Kidney glomerular epithelial cell (primary cell): ENCODE measurements around the gene TET3.
A peak's percentile ranks its signal among the peaks of the same experiment; 100 is the strongest.

Experiments
- DNase-seq: peaks from one replicate; lab custom pipeline; 2025; lab: John Stamatoyannopoulos, UW

TET3 gene

DNA sequence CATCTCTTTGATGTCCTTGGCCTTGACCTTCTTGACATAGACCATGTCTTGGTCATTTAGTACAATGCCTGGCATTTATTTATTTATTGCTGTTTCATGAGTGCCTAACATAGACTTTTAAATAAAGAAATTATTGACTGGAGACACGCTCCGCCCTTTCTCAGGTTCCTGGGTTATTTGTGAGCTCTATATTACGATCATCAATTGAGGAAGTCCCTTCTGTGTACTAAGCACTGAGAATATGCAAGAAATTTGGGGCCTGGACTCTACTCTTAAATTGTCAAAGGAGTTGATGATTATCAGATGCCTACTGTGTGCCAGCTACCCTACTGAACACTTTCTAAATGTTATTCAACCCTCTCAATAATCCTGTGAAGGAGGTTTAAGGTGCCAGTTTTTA is 19.7 kb upstream of the TET3 start:
- no peak for DNase-seq

DNA sequence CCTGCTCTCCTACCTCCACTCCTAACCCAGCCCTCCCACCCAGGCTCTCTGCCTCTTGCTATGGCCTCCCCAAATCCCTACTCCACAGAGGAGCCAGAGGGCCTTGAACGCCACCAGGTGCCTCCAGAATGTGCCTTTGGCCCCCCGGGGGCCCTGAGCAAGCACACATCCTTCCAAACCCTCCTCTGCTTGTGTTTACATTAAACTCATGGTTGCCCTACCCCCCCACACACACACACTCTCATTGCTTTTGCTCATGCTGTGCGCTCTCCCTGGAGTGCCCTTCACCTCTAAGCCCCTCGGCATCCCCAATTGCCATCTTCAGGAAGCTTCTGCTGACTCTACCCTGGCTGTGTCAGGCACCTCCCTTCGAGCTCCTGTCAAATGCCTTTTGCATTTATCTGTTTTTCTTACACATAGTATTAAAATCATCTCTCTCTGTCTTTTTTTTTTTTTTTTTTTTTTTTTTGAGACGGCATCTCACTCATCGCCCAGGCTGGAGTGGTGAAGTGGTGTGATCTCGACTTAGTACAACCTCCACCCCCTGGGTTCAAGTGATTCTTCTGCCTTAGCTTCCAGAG is 16.3 kb upstream of the TET3 start:
- DNase-seq, result no peak

DNA sequence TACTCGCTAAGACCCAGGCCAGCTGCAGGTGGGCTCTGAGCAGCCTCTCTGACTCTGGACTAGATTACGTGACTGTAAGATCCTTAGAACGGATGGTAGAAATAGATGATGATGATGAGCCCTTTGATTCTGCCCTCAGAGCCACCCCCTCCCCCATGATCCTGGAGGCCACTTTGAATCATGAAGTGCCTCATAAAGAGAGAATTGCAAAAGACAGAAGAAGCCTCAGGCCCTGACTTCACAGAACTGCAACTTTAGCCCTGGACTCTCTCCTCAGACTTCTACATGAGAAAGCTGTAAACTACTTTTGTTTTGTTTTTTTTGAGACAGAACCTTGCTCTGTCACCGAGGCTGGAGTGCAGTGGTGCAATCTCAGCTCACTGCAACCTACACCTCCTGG is 15.4 kb upstream of the TET3 start:
- no peak for DNase-seq

DNA sequence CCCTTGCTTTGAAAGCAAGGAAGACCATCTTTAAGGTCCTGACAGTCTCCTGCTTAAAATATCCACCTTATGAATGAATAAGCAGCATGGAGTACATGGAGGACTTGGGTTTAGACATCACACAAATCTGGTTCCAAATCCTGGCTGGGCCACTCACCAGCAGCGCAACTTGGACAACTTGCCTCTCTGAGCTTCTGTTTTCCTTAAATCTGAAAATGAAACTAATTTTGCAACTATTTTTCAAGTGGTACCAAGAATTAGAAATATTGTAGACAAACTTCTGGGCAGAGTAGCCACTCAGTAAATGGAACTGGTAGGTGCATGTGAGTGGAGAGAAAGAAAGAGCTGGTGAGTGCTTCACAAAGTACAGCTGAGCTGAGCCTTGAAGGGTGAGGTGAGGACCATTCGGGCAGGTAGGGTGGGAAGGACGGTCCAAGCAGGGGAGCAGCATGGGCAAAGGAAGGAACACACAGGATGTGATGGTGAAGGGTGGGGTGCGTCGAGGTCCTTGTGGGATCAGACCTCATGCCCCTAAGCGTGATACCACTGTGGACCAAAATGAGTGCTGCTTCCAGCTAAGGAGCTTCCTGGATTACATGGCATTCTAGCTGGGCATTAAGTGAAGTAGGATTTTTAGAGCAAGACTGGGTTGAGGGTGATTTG is 14.4 kb upstream of the TET3 start:
- no peak for DNase-seq

DNA sequence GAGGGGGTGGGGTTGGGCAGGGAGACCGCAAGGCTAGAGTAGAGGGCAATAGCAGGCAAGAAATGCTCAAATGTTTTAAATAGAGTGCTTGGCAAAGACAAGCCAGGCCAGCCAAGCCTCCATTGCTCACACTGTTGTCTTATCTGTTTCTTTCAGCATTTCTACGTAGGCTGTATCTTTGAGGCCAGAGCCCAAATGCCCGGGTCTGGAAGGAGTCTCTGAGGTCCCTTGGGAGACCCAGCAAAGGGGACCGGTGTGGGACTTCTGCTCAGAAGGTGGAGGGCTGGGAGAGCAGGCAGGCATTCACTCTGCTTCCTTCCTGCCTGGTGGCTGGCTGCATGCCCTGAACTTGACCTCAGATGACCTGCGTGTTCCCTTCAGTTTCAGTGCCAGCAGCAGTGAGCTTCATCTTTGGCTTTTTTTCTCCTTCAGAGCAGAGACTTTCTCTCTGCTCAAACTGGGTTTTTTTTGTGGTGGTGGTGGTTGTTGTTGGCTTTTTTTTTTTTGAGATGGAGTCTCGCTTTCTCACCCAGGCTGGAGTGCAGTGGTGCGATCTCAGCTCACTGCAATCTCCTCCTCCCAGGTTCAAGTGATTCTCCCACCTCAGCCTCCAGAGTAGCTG is 13.7 kb upstream of the TET3 start:
- no peak for DNase-seq

DNA sequence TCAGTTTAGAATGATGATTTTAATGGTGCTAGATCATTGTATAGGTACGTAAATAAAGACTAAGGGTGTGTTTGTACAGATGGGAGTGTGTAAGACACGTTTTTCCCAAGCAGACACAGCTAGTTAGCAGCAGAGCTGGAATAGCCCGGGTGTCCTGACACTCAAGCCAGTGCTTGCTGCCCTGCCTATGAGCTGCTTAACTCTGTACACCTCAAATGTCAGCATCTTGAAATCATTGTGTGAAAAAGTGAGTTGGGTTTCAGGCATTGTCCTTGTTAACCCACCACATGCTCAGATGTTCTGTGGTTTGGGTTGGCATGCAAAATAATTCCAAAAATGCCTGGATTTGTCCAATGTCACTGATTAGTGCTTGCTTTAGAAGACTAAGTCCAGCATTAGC is 13.0 kb upstream of the TET3 start:
- no peak for DNase-seq

DNA sequence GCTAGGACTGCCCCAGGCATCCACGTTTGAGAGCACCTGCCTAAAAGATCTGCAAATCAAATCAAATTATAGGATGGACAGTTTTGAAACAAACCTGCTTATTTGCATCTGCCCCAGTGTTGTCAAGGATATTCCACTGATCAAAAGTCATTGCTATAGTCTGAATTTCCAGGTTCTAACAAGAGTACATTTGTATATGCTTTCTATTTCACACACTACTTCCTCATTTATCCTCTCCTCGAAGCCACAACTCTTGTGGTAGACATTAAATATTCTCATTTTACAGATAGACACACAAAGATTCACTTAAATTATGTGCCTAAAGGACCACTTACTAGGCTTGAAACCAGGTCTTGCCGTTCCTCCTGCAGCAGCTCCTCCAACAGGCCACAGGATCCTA is 11.9 kb upstream of the TET3 start:
- no peak for DNase-seq

DNA sequence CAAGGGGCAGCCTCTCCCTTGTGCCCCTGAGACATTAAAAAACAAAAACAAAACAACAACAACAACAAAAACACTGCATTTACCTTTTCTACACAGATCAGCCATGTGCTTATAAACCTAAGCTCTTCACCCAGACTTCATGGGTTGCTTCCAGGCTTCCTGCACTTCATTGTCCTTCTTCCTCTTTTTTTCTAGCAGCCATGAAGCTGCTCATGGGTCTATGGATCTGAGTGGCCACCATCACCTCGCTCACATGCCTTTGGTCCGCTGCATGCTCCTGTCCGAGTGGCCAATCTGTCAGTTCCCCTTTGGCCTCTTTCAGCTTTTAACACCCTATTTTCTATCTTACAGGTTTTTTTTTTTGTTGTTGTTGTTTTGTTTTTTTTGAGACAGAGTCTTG is 9.0 kb upstream of the TET3 start:
- no peak for DNase-seq

DNA sequence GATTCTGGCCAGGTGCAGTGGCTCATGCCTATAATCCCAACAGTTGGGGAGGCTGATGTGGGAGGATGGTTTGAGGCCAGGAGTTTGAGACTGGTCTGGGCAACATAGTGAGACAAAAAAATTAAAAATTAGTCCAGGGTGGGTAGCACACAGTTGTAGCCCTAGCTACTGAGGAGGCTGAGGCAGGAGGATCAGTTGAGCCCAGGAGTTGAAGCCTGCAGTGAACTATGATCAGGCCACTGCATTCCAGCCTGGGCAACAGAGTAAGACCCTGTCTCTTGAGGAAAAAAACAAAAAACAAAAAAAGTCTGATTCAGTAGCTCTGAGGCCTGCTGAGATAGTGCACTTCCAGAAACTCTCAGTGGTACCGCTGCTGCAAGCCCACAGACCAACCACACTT is 7.9 kb upstream of the TET3 start:
- no peak for DNase-seq

DNA sequence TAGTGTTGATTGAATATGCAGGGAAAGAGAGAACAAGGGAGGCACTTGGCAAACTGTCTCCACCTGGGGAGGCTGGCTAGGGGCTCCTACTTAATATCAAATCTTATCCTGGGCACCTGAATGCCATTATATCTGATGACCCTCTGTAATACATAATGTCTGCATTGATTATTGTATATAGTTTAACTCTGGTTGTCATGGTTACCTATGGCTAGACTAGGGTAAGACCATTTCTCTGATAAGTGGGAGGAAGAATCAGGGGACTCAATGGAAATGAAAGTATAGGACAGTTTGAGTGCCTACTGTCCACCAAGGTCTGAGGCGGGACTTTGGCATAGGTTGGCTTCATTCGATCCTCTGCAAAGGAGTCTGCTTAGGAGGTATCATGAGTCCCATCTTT is 7.2 kb upstream of the TET3 start:
- no peak for DNase-seq

DNA sequence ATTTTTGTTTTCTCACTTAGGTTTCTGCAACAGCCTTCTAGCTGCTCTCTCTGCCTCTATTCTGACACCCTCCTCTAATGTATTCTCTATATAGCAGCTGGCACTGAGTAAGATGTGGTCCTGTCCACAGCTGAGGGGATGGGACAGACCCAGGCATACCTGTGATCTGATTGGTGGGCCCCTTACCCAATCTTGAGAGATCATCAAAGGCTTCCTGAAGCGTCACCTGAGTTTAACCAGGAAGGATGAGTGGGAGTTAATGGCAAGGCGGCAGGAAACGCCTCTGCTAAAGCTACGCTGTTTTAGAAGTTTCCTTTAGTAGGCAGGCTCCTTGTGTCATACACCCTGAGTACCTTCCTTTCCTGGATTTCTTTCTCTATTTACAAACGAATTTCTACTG is 5.7 kb upstream of the TET3 start:
- DNase-seq, result no peak

DNA sequence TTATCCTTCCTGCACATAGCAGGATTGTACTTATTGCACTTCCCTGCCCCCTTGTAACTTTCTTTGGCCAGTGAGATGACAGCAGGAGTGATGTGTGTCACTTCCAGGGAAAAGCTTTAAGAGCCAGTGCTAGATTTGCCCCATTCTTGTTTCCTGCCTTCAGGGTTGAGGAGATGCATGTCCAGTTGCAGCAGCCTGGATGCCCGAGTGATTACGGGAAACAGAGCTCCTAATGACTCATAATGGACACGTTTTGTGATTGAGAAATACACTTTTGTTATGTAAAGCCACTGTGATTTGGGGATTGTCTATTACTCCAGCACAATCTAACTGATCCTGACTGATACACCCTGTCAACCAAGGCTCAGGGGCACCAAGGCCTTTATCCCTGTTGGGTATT is 5.0 kb upstream of the TET3 start:
- peak; percentile 46 for DNase-seq

DNA sequence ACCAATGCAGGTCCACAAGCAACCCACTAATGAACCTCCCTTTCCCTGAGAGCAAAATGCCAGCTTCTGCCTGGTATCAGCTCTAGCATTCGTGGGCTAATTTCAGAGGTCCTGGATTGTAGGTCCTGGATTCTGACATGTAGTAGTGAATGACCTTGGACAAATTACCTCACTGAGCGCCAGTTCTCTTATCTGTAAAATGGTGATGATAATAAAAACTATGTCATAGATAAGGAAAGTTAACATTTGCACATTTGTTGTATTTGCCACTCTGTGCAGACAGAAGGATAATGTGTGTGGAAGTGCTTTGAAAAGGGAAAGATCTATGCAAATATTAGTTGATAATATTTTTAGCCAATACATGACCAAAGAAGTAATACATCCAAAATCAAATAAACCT is 4.1 kb upstream of the TET3 start:
- no peak for DNase-seq

DNA sequence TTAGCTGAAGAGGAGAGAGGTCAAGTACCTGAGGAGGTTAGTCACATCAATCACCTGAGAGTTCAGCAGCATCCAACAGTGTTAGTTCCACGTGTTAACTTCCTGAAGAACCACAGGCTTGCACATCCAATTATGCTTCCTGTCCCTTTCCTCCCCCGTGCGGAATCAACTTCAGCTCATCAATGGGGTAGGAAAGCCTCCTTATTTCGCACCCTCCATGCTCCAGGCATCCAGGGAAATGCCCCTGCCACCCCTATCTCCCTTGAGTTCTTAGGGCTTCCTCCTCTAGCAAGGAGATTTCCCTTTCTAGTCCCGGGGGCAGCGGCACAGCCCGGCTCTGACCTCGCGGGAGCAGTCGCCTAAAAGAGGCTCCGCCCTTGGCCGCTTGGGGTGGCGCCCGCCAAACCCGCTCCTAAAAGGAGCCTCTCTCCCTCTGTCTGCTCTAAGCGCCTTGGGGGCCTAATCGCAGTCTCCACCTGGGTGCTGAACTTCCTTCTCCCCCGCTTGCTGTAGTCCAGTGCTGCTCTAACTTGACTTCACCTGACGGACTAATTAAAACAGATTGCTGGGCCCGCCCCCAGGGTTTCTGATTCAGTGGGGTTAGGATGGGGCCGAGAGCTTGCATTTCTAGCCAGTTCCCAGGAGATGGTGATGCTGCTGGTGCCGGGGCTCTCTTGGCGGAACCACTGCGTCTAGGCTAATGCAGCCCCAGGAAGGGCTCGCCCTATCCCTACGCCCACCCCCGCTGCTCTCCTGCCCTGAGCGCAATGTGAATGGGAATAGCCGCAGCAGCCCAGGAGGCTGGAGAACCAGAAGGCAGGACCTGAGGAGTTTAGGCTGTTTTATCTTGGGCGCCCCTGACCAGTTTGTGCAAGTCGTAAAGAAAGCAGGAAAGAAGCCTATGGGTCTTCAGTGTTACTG is 3.4 kb upstream of the TET3 start:
- DNase-seq, result no peak

DNA sequence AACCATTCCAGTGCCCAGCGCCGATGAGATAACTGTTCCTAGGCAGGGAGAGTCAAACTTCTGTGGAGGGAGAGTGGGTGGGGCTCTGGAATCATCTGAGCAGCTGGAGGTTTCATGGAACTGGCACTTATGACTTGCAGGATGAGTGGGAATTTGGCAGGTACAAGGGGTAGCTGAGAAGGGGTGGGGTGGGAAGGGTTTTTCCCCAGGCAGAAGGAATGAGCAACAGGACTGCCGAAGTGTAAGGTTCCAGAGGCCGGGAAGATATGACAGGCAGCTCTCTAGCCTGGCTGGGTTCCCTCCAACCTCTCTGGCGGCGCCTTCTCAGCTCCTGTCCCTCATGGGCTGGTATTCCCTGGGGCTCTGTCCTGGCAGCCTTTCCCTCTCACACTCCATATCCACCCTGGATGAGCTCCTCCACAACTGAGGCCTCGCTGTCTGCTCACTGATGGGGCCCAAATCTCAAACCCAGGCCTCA is 2.5 kb upstream of the TET3 start:
- no peak for DNase-seq

DNA sequence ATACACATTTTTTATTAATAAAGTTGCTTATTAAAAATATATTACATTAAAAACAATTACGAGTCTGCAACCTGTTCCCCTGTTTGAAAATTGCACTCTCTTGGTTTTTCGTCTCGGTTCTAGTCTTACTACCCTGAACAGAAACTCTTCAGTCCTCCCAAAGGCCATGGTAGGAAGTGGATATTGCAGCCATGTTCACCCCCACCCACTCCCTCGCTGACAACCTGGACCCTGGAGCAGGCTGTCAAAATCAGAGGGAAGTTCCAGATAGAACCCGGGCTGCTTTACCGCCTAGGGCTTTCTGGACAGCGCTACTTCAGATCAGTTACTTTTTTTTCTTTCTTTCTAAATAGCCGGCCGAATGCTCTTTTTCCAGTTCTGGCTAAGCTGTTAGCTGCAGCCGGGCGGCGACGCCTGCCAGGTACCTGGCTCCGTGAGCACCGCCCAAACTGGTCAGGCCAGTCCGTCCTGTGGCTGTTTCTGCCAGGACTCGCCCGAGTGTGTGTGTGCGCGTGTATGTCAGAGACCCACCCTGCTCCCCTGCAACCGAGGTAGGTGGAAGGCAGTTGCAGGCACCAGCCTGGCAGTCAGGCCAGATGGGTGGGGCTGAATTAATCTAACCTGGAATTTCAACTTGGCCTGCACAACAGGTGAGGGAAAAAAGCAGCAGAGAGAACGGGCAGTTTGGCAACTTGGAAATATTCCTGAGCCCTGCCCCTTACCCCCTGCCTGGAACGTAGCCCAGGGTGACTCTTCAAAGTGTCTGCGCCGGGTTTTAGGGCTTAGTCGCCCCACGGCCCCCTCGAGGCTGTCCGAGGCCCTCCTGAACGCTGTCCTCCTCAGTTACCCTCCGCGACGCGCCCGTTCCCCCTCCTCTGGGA is 1.1 kb upstream of the TET3 start:
- DNase-seq, result no peak

DNA sequence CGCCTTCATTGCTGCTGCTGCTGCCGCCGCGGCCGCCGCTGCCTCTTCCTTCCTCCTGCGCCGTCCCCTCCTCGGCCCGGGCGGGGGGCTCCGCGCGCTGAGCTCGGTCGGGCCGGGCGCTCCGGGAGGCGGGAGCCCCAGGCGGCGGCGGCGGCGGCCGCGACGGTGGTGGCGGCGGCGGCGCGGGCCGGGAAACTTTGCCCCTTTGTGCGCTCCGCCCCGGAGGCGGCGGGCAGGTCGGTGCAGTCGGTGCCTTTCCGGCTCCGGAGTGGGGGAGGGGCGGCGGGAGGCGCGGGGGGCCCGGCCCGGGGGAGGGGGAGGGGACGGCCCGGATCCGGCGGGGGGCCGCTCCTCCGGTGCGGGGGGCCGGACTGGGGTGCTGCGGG is 205 bp downstream of the TET3 start:
- DNase-seq, result no peak

DNA sequence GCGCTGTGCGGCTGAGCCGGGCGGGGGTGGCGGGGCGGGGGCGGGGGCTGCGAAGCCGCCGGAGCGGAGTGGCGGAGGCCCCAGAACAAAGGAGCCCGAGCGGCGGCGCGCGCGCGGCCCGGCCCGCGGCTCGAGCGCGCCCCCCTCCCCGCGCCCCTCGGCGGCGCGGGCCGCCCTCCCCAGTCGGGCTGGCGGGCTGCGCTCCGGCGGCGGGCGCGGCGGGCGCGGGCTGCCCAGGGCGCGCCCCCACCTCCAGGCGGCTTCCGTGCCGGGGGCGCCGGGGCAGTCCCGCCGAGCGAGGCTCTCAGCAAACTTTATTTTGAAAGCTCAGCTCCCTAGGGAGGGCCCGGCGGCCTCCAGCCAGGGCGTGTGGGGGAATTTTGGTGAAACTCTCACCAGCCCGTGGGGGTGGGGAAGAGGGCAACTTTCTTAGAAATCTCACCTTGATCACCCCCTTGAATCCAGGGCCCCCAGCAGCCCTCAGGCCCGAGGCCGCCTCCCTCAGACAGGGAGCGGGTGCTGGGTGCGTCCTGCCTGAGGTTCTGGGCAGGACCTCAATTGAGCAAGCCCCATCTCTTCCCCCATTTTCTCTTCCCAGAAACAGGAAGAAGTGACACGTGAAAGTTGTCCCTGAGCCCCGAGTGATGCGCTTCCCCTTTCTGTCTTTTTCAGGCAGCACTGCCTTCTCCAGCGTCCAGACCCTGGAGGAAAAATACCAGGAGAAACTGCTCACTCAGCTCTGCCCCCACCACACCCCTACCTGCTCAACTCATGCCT is 786 bp downstream of the TET3 start:
- no peak for DNase-seq

DNA sequence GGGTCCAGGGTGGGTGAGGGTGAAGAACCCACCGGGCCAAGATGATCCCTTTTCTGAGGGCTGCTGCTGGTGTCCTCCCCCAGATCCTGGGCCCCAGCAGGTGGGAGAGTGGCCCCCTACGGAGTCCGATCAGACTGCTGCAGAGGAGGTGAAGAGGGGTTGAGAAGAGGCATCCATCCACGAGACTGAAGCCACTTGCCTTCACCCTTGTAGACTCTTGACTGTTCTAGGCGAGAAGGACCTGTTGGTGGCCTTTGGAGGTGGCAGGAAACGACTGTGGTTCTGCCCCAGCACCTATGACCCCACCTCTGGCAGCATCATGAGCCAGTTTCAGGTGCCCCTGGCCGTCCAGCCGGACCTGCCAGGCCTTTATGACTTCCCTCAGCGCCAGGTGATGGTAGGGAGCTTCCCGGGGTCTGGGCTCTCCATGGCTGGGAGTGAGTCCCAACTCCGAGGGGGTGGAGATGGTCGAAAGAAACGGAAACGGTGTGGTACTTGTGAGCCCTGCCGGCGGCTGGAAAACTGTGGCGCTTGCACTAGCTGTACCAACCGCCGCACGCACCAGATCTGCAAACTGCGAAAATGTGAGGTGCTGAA is 1.5 kb downstream of the TET3 start:
- no peak for DNase-seq

DNA sequence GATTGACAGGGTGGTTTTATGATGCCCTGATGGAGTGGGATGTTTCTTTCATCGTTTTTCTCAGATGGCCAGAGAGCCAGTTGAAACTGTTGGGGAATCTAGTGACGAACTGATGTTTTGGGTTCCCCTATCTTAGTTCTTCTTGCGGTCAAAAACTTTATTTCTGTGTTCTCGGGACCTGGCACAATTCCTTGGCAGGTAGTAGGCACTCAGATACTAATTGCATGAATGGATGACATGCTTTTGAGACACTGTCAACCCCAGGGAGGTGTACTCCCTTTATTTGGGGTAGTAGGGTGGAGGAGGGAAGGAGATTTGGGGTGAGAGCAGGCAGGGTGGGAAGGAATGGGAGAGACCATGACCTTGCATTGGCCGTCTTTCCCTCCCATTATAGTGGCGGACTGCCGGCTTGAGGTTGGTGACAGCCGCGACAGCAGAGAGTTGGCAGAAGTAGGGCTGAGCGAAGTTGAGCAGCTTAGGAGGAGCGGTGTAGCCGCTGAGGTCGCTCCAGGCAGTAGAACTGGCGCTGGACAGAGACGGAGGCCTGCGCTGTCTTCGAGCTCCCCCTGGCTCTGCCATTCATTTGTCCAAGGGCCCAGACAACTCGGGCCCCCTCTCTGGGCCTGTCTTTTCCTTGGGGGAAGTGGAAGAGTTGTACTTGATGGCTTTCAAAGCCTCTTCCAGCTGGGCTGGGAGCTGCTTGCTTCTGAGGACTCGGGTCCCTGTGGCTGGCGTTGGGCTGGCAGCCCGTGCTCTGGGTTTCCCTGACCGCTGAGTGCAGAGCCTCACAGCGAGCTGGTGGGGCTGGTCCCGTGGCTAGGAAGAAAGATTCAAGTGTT is 2.6 kb downstream of the TET3 start:
- DNase-seq, result no peak
